HG02970 (cell line): Measurements from ENCODE around the gene SLC6A13.

Source experiments
- ATAC-seq: cut with Tn5 transposase; IDR thresholded peaks from one replicate; pipeline ENCODE4 v1.9.1; 2021; ENCODE audit warnings: mild to moderate bottlenecking, moderate library complexity, moderate number of reproducible peaks; ENCODE audit not compliant: unreplicated experiment, low FRiP score

The SLC6A13 gene

DNA sequence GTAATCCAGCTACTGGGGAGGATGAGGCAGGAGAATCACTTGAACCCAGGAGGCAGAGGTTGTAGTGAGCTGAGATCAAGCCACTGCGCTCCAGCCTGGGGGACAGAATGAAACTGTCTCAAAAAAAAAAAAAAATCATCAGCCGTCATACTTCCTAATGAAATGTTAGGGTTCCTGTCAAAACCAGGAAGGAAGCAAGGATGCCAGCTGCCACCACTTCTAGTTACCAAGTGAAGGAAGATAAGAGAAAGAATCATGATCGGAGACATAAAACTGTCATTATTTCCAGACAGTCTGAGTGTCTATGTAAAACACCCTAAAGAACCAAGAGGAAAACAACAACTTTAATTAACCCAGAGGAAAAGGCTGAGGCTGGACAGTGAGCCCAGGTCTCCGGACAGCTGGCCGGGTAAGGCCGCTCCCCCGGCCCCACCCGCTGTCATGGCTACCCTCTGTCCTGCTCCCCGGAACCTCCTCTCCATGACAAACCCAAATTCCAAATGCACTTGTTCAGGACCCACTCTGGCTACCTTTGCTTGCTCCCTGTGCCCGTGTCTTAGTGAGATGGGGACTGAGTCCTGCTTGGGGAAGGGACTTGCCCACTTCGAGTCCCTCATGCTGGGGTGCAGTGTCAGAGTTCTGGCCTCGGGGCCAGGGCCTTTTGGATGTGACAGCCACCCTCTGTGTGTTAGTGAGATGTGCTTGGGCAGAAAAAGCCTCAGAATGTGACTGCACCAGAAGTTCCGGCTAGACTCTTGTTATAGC is 77.6 kb downstream of the SLC6A13 start:
- ATAC-seq, result no peak

DNA sequence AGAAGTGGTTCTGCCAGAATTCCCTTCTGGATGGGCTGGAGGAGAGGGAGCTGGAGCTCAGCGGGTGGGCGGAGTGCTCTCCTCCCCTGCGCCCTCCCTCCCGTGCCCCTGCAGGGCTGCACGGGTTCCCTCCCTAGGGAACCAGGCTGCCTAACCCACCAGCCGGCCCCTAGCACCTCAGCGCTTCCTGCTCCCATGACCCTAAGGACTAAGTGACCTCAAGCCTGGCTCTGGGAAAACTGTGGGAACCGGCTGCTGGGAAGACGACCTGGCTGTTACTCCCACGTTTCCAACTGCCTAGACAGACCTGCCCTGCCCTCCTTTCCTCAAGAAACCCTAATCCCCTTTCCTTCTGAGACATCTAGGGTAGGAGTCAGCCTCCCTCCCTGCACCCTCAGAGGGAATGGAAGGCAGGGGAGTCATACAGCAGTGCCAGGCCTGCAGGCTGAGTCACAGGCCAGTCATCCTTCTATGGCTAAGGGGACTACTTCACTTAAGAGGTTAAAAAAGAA is 80.2 kb downstream of the SLC6A13 start:
- no peak for ATAC-seq

DNA sequence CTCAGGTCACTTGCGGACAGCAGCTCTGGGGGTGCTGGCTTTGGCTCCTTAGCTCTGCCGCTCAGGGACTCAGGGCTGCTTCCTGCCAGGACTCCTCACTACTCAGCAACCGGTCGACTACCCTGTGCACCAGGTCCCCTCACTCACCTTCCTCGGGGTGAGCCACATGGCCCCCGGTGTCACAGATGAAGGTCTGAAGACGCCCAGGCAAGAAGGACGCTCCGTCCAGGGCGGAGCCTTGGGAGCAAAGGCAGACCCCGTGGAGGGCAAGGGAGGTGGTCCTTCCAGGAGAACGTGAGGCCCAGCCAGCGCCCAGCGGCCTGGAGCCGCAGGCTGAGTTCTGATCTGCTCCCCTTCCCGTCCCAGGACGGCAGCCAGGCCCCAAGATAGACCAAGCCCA is 80.7 kb downstream of the SLC6A13 start:
- no peak for ATAC-seq

DNA sequence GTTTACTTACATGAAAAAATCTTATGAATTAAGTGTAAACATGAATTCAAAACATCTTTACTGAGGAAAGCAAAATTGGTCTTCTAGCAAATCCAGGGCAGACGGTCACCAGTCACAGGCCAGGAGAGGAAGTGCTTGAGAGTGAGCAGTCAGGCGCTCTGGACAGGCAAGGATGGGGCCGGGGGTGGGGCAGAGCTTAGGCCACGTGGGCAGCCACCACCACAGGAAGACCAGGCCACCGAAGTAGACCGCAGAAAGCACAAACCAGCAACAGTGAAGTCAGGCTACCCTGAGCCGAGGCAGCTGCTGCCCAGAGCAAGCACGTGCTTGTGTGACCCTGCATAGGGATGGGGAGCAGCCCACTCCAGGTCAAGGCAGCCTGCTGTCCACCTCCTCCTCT is 82.2 kb downstream of the SLC6A13 start:
- no peak for ATAC-seq

DNA sequence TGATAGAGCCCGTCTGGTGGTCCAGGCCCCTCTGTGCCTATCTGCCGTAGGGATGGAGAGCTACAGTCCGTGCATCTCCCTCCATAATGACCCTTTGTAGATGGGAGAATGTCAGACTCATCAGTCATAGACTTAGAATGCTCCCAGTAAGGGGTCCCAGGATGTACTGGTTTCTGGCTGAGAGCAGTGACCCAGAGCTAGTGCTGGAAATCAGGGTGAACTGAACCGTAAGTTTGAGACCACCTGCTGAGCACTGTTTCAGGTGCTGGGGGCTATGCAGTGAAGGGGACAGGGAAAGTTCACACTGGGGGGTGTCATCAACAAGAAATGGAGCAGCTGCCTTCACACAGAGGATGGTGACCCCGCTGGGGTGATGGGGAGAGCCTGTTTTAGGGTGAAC is 82.8 kb downstream of the SLC6A13 start:
- no peak for ATAC-seq

DNA sequence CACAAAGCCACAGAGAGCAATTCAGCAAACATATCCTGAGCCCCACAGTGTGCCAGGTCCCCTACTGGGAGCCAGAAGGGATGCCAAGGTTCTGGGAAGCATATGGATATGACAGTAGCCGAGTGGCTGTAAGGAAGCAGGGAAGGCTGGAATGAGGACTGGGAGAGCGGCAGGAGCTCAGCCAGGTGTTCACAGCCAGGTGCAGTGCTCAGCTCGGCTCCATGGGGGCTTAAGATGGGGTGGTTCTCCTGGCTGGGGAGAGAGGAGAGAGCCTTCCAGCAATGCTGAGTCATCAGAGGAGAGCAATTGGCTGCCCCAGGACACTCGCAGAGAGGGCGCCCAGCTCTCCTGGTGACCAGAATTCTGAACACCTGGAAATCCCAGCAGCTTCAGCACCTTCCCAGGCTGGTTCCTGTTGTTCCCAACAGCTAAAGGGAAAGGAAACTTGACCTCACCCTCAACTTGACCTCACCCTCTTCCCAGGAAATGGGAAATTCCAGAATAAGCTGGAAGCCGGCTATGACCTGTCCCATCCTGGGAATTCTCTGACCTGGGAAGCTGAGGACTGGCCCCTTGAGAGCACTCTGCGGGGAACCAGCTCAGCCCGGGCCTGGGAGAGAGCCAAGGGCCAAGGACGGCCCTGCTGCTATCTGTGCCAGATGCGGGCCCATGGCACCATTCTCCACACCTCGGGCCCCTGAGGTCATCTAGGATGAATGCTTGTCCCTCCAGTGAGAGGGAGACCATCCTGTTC is 83.3 kb downstream of the SLC6A13 start:
- no peak for ATAC-seq

DNA sequence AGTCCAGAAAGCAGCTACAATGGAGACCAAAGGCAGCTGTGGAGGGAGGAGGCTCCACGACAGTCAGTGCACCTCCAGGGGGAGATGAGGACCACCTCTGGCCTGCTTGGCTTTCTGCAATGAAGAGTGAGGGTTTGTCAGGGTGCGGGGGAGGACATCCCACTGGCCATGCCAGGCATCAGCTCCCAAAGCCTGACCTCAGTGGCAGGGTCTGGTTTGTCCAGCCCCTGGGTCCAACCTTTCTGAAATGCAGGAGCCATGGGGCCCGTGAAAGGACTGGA is 83.9 kb downstream of the SLC6A13 start:
- ATAC-seq, result no peak

DNA sequence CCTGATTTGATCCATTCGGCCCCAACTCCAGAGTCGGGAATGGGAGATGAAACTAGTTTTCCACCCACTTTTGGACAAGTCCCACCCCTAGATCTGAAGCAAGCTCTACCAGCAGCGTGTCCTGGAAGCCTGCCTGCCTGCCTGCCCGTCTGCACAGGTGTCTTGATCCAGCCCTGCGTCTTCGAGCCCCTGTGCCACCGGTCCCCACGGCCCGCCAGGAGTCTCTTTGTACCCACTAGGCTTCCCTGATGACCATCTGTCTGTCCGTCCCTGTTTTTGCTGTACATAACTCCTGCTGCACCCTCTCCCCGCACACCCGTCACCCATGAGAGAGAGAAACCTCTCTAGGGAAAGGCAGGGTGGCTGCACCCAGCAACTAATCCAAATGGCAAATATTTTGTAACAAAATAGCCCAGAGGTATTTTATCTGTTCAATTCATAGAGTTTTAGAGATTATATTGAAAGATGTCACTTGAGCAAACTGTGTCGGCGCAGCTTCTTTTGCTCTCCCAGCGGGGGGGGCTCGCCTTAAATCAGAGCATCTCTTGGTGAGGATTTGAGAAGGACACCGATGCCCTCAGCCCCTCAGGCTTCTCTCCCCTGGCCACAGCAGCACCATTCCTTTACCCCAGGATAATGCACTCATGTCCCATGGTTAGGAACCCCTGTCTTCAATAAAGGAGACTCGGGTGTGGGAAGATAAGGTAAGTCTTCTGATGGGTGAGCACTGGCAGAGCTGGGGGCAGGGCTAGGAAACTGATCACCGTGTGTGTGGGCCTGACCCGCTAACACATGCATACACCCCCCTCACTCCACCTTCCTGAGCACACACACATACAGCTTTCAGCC is 84.4 kb downstream of the SLC6A13 start:
- no peak for ATAC-seq

DNA sequence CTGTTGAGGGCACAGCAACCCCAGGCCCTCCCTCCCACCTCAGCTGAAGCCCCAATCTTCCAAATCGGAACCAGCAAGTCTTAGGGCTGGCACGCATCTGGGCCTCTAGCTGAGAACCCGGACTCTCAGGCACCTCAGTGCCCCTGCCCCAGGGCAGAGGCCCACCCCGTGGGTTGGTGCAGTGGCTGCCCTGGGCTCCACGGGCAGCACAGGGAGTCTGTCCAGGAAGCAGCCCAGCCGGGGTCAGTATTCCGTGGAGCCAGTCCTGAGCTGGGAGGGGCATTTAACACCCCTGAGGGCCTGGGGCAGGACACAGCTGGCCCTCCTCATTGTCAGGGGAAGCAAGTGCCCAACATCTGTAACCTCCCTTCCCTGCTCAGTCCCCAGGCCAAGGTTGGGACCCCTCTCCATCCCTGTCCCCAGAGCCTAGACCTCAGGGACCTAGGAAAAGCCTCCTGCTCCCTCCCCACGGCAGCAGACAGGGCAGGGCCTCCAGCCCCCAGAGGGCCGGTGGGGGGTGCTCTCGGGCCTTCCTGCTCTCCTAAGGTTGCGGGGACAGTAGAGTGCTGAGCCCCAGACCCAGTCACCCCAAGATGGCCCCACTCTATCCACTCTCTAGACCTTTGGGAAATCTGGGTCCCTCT is 85.2 kb downstream of the SLC6A13 start:
- no peak for ATAC-seq

DNA sequence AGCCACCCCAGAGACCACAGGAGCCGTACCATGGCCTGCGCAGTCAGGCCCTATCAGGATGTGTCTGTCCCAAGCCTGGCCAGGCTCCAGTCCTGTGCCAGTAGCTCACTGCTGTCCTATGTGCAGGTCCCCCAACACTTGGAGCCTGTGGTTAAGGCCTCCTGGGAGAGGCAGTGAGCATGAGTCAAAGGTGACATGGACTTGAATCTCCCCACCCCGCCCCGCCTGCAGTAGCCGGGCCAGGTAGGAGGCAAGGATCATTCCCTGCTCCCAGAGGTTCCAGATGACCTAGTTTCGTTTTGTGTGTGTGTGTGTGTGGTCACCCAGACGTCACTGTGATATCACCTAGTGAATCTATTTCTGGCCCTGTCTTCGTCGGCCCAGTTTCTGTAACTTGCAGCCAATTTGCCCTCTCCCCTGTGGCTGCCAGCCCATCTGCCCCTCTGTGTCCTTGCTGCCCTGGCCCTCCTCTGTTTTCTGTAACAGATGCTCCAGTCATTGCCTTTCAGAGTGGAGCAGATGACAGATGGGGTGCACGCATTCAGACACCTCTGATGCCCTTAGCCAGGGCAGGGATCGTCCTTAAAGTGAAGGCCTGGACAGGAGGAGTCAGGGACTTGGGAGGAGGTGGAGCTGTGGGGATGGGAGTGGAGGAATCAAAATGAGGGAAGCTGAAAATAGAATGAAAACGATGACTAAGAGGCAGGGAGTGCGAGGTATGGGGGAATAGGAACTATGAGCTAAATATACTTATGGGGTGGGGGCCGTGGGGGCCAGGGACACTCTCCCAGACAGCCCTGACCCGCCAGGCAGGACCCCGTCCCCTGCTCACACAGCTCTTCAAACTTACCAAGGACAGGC is 86.1 kb downstream of the SLC6A13 start:
- no peak for ATAC-seq

DNA sequence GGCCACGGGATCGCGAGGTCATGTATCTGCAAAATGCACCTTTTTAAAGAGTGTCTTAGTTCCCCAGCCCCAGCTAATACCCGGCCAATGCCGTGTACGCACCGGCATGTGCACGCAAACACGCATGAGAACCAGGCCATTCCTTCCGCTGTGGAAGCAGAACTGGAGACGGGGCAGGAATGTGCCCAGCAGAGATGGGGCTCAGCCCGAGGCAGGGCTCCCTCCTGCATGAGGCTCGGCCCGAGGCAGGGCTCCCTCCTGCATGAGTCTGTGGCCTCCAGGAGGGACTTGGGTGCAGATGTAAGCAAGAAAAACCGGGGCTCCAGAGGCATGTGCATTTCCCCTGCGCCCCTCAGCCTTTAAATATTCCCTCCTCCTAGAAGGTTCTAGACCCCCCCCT is 86.9 kb downstream of the SLC6A13 start:
- ATAC-seq, result no peak

DNA sequence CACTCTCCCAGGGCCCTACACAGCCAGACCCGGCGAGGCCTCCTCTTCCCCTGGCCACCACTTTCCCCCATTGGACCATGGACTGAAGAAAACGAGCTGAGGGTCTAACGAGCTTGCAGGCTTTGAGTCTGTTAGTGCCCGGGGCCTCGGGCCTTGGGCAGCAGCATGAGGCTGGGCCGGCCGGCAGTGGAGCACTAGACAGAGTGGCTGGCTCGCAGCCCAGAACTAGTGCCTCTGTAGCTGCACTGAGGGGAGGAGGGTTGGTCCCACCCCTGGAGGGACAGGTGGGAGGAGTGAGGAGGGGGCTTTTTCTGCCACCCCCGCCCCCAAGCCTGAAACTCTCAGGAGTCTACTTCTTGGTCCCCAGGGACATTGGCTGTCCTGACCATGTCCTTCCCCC is 87.4 kb downstream of the SLC6A13 start:
- ATAC-seq, result no peak

DNA sequence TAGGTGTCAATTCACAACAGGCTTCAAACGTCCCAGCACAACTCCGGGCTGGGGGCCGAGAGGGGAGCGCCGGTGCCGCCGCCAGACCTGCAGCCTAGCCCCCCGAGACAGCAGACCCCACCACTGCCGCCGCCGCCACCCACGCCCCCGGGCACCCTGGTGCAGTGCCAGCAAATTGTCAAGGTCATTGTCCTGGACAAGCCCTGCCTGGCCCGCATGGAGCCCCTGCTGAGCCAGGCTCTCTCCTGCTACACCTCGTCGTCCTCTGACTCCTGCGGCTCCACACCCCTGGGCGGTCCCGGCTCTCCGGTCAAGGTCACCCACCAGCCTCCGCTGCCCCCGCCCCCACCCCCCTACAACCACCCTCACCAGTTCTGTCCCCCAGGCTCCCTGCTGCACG is 88.0 kb downstream of the SLC6A13 start:
- no peak for ATAC-seq

DNA sequence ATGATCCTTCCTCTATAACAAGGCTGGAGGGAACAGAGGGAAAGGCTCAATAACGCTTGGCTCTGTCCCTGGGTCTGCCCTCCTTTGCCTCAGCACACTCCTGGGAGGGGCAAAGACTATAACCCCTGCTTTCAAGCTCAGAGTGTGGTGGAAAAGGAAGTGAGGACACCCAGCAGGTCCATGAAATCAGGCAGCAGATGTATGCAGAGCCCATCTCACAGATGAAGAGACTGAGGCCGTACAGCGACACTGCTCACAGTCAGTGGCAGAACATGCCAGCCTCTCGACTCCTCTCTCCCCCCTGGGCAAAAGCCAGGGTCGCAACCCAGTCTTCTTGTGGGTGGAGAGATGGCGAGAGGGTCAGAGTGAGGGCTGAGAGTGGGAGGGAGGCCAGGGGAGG is 88.5 kb downstream of the SLC6A13 start:
- no peak for ATAC-seq

DNA sequence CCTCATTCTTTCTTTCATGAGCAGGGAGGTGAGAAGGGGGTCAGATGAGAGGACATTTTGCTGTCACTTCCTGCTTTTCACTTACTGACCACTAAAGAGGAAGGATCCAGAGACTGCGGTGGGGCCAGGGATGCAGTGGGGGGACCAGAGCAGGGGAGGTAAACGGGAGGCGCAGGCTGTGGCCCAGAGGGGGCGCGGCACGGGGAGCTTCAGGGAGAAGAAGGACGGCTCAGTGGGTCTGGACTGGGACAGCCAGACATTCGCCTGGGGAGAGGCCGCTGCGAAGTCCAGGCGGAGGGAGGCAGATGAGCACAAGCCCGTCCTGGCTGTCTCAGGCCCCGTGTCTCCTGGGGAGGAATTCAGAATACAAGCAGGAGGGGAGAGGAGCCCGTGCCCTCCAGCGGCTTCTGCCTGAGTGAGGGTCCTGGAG is 89.9 kb downstream of the SLC6A13 start:
- ATAC-seq, result no peak

DNA sequence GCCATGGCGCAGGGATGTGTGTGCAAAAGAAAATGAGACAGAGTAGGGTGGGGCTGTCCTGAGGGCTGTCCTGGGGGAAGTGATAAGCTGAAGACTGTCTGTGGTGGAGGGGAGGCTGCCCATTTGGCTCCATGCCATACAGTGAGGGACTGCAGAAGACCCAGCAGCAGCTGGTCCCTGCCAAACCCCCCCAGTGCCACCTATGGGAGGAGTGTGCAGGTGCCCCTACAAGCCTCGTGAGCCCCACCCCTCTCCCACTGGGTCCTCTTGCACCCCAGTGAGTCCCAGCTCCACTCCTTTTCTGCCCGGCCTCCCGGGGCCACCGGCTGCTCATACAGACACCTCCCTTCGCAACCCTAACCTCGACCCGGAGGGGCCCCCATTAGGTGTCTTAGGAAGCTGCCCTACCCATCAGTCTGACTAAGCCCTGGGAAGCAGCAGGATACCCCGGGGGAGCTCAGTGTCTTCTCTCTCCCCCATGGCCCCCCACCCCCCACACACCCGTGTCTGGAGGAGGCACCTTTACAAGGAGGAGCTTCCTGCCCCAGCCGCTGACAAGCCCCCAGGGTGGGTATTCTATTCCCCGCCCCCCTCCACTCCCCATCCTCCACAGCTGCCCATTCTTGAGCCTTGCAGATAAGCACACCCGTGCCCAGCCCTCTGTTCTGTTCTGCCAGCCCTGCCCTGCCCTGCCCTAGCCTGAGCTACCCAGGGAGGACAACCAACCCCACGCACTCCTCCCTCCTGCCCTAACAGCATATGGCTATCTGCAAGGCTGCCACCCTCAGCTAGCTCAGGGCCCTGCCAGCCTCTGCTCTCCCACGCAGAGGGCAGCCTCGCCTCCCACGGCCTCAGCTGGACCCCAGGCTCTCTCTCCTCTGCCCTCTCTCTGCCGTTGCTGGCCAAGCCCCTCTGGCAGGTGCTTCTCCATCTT is 90.6 kb downstream of the SLC6A13 start:
- no peak for ATAC-seq

DNA sequence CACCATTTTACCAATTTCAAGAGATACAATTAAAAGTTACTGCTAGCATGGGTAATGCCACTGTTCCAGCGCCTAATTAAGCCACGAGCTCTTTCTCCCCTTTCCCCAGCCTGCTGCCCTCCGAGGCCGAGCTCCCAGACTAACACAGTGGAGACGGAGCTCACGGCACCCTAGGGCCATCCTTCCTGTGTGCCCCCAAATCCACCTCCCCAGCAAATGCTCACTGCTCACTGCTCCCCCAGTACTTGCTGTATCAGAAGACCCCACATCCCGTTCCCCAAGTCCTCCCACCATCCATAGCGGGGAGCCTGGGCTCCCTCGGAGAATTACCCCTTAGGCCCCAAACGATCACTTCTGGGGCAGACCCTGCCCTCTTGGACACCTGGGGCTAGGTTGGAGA is 91.4 kb downstream of the SLC6A13 start:
- ATAC-seq, result no peak
